Suppressor macrophage (primary cell): ENCODE data around the gene ZCCHC24.
"Not testable (repeated sequence)": the region's sequence is repeated elsewhere in the genome, so short reads cannot be mapped to it uniquely, and the experiment has no call there.

ENCODE experiments used
- DNase-seq, 4 experiments: peaks; one replicate each; pipeline ENCODE4 v3.0.0-alpha.2; 2020 to 2022

The ZCCHC24 gene

DNA sequence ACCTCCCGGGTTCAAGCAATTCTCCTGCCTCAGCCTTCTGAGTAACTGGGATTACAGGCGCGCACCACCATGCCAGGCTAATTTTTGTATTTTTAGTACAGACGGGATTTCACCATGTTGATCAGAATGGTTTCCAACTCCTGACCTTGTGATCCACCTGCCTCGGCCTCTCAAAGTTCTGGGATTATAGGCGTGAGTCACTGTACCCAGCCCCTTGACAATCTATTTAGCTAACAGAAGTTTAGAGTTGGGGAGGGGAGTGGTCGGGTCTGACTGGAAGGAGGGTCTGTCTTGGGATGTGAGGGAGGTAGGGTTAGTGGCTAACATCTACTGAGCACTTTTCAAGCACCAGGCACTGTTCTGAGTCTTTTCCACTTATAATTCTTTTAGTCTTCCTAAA lies 27.0 kb upstream of the ZCCHC24 start:
- no peak for DNase-seq

DNA sequence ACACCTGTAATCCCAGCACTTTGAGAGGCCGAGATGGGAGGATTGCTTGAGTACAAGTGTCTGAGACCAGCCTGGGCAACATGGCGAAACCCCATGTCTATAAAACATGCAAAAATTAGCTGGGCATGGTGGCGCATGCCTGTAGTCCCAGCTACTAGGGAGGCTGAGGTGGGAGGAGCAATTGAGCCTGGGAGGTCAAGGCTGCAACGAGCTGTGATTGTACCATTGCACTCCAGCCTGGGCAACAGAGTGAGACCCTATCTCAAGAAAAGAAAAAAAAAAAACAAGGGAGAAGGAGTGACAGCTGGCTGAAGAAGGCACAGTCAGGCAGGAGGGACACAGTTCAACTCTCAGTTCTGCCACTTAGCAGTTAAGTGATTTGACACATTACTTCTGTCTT lies 26.4 kb upstream of the ZCCHC24 start:
- no peak for DNase-seq

DNA sequence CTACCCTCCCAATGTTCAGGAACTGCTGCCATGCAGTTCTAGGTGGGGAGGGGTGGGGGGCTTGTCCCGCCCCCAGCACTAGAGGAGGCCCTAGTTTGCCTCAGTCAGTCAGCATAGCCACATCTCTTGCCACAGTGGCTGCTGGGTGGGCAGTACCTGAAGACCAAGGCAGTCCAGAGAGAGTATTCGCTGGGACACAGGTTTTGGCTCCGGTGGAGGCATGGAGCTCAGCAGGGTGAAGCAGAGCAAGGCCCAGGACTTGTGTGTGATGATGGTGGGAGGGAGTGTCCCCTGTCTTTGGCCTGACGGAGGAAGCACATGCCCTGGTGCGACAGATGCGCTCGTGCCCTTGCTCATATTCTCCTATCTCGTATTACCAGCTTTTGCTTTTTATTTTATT lies 24.7 kb upstream of the ZCCHC24 start:
- DNase-seq = no peak

DNA sequence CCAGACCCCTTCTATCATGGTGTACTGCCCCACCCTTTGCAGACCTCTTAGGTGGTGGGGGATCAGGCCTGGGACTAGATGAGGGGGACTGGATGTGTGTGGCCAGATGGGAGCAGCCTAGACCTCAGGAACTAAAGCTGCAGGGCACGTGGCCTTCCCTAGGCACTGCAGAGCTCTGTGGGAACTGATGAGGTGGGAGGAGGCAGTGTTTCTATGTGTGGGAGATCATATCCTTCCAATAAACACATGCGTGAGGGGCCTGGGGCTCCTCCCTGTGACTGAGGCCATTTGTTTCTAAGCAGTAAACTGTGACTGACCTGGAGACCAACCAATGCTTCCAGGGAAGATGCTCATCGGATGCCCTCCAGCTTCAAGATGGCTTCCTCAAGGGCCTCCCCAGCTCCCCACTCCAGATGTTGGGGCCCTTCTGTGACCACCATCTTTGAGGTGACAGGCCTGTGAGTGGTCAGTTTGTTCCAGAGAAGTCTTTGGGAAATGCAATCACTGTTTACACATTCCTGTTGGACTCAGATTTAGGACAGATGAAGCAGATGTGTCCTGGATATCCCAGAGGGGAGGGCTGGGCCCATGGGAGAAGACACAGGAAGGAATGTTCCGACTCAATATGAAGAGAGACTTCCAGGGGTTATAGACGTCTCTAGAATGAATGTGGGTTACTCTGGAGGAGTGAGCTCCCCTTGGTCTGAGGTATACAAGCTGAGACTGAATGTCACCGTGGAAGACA lies 23.6 kb upstream of the ZCCHC24 start:
- no peak for DNase-seq

DNA sequence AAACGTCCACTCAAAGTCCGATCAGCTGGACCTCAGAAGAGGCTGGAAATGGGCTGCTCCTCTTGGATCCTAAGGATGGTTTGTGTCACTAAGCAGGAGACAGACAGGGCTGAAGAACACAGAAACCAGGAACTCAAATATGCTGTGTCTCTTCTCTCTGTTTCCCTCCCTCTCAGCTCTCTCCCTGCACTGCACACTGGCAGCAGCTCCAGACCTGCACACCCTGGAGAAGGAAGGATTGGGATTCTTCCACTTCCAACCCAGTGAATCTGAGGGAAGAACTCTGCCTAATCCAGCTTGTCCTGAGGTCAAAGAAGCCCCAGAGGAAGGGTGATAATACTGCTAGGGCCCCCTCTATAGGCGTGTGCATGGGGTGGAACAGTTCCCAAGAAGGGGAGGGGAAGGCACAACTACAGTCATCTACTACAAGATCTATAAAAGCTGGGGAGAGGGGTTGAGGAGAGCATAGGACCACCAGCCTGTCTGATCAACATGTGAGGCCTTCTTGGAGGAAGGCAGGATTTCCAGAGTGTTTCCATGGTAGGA lies 22.7 kb upstream of the ZCCHC24 start:
- no peak for DNase-seq

DNA sequence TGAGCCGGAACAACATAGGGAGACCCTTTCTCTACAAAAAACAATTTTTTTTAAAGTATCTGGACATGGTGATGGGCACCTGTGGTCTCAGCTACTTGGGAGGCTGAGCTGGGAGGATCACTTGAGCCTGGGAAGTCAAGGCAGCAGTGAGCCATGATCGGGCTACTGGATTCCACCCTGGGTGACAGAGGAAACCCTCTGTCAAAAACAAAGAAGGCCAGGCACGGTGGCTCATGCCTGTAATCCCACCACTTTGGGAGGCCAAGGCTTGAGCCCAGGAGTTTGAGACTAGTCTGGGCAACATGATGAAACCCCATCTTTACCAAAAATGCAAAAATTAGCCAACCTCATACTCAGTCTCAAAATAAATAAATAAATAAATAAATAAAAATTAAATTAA lies 19.9 kb upstream of the ZCCHC24 start:
- DNase-seq = no peak

DNA sequence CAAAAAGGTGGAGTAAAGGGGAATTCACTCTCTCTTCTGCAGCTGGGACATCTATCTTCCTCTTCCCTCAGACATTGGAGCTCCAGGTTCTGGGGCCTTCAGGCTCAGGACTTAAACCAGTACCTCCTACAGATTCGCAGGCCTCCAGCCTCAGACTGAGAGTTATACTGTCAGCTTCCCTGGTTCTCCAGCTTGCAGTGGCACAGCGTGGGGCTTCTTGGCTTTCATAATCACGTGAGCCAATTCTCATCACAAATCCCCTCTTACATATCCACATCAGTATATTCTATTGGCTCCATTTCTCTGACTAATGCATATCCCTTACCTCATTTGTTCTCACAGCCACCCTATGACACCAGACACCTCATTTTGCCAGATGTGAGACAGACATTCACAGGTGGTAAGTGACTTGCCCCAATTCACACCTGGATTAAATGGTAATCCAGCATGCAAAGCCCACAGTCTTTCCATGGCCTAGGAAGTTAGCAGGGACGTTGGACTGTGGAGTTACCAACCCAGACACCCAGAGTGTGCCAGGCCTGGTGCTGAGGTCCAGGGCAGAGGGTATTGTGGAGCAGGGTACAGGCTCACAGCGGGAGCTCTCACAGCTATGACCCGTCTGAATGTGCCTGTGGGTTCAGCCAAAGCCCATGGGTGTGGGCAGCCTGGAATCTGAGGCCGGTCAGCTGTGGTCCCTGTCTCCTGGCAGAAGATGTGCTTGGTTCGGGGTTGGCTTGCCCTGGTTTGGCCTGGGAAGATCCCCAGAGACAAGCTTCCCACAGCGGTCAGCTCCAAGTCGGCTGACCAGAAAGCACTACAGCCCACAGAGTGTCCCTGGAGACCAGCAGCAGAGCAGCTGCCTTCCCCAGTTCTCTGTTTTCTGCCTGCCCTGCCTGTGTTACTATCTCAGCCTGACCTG lies 18.4 kb upstream of the ZCCHC24 start:
- DNase-seq = no peak

DNA sequence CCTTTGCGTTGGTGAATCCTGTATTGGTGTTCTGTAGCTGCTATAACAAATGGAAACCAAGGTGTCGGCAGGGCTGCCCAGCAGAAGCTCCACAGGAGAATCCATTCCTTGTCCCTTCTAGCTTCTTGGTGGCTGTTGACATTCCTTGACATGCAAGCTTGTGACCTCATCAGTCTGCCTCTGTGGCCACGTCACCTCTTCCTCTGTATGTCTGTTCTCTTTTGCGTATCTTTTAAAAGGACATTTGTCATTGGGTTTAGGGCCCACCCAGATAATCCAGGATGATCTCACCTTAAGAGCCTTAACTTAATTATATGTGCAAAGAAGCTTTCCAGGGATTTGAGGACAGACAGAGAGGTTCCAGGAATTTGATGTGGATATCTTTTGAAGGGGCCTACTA lies 15.3 kb upstream of the ZCCHC24 start:
- no peak for DNase-seq

DNA sequence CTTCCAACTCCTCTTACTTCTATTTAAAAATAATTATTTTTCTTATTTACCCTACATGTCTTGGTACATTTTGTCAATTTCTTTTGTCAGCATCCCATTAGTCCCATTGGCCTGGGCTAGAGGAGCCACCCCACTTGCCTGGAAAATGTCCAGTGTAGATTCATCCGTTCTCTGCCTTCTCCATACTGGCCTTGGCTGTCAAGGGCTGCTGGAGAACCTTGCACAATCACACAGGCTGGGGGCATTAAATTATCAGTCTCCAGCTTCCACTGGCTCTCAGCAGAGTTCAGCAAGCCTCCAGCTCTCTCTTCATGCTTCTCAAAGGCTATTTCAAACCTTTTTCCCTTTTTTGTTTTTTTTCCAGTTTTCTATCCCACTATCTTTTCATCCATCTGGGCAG lies 13.8 kb upstream of the ZCCHC24 start:
- DNase-seq = no peak

DNA sequence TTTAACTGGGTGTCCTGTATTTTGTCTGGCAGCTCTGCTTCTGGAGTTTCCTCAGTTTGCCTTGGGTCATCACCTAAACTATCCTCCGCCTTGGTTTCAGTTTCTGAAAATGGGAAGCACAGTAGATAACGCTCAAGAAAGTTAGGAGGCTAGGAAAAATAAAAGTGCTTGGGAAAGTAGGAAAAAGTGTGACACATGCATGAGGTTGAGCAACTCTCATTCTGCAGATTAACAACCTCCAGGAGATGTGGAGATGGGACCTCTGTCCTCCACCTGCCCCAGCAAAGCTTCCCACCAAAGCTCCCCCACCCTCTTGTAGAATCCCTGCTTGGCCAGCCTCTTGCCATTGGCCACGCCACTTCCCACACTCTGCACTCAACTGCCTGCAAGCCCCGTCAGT lies 13.1 kb upstream of the ZCCHC24 start:
- no peak for DNase-seq

DNA sequence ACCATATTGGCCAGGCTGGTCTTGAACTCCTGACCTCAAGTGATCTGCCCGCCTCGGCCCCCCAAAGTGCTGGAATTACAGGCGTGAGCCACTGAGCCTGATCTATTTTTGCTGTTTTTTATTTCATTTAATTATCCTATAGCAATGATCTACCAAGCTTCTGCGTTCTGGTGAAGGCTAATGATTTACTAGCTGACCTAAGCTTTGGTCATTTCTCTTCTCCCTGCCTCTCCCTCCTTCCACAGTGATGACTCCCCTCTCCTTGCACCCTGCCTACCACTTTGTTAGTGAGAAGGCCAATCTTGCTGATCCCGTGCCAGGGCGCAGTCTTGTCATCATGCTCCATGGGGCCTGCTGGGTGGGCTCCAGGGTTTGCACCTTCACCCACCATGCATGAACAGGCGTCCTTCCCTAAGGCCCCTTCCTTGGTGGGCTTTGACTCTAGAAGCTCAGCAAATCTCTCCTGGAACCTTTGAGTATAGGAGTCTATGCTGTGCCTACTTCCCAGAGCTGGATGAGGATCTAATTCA lies 11.9 kb upstream of the ZCCHC24 start:
- no peak for DNase-seq

DNA sequence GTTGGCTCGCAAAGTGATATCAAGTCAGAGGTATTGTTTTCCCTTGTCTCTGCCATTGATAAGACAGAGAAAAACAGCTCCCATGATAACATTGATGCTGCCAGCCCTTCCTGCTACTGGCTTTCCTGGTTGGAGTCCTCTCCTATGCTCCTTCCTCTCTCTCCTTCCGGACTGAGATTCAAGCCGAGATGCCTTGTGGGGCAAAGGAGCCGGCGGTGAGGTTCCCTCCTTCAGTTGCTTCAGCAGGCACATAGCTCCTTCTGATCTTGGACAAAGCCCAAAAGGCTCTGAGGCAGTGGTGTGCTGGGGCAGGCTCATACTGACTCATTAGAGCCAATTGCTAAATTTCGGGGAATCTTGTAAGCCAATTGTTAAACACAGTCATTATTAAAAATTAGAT lies 8.8 kb upstream of the ZCCHC24 start:
- DNase-seq = no peak

DNA sequence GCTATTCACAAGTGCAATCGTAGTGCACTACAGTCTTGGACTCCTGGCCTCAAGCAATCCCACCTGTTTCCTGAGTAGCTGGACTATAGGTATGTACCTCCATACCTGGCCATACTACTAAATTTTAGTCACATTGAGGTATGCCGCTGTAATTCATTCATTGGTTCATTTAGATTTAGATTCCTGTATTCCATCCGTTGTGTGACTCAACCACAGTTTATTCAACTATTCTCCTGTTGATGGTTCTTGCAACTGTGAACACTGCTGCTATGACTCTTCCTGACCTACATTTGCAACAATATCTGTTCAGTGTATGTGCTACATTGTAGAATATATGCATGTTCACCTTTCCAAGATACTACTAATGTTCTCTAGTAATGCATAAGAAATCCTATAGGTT lies 8.0 kb upstream of the ZCCHC24 start:
- DNase-seq = no peak

DNA sequence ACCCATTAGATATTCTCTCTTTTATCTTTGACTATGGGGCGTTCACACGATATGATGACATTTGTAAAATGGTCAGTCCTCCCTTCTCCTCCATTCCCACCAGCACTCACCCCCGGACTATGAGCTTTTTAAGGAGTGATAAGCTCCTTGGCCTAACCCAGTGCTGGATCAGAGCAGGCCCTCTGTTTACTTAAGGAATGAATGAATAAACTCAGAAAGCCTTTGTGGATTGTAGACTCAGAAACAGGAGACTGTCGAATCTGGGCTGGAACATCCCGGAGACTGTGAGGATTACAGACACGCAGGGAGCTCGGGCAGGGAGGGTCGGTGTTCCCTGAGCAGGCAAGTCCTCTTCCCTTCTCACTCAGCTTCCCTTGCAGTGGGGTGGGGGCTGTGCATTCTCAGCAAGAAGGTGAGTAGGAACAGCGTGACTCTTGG lies 6.8 kb upstream of the ZCCHC24 start:
- DNase-seq = no peak

DNA sequence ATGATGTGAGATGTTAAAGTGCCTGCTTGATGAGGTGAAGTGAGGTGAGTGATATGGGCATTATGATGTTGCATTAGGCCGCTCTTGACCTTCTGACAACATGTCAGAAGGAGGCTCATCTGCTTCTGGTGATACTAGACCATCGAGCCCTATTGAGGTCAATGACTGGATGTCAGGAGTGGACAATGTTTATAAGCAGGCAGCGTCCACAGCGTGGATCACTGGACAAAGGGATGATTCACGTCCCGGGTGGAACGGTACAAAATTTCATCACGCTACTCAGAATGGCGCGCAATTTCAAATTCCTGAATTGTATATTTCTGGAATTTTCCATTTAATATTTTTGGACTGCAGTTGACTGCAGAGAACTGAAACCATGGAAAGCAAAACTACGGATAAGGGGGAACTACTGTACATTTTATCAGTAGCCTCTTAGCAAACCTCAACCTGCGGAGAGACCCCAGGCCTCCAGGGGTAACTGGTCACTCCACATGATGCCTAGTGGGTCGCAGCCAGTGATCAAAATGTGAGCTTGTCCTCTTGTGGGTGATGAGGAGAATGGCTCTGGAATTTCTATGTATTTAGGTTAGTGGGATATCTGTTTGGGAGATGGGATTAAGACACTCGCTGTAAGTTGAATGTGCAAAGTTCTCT lies 5.7 kb upstream of the ZCCHC24 start:
- DNase-seq = no peak

DNA sequence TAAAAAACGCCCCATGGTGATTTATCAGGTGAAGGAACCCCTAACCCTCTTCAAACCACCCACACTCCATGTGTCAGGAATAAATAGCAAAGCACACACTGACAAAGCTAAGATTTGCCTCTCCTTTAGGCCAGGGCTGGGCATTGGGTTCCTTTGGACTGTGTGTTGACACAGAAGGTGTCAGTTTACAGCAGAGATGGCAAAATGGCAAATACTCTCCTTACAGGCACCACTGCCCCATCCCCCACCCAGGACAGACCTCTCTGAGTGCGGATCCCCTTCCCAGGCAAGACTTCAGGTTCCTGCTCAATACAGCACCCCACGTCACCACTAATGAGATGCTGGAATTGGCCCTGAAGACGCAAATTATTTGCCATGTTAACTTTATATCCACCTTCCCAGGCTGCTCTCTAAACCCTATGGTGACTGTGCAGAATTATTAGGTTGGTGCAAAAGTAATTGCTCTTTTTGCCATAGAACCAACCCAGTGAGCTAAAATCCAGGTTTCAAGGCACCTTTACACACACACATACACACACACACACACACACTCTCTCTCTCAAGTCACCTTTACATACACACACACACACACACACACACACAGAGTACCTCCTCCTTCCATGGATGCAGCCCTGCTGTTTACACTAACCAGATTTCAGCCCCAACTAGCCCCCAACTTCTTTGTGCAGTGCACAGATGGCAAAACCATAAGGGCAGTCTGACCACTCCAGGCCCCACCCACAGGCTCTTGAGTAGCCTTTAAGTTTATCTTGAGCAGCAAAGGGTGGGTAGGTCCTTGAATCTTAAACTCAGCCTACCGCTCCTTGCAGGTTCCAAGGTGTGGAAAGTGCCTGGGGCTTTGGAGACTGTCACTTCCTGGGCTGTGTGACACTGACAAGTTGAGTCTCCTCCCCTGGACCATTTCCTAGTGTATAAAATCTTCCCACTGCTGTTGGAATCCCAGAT lies 4.0 kb upstream of the ZCCHC24 start:
- no peak for DNase-seq

DNA sequence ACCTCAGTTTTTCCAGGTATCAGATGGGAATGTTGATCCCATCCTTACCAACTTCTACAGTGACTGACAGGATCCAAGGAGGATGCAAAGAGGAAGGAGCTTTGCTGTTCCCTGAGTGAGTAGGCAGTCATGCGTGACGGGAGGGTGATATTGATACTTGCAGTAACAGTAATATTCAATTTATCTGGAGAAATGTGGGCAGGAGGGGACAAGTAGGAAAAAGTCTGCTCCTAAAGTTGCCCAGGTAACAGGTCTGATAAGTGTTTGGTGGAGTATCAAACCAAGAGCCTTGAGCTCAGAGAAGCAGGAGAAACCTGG lies 3.3 kb upstream of the ZCCHC24 start:
- no peak for DNase-seq

DNA sequence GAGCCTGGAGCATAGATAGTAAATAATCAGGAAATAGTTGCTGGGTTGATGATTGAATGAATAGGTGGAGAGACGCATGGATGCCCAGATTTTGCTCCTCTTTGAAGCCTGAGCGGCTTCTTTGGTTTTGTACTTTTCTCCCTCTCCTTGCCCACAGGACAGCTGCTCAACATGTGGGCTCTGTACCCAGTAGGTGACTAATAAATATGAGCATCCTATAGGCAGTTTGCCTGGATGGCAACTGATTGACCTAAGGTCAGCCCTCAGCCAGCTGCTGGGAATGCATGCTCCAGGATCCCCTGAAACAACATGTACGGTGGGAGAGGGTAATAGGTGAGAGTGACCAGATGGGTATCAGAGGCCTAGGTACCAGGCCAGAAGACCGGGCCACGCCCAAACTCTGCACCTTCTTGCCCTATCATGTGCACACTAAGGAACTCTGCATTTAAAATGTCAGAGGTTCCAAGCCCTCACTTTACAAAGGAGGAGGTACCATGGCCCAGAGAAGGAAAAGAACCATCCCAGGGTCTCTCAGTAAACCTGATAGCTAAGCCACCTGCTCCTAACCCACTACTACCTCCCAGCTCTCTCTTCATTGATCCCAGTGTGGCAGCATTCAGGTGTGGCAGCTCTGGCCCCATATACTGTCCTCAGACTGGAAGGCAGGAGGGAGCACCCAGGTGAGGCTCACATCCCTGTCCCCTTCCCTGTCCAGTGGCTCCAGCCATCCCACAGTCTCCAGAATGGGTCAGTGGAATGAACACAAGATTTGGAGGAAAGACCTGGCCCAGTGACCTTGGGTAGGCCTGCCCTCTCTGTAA lies 2.7 kb upstream of the ZCCHC24 start:
- no peak for DNase-seq

DNA sequence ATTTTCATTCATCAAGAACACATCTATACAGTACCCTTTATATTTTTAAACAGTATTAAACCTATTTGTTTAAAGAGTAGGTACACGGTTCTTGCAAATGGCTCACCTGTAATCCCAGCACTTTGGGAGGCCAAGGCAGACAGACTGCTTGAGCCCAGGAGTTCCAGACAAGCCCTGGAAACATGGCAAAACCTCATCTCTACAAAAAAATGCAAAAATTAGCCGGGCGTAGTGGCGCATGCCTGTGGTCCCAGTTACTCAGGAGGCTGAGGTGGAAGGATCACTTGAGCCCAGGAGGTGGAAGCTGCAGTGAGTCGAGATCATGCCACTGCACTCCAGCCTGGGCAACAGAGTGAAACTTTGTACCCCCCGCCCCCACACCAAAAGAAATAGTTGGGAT lies 1.8 kb upstream of the ZCCHC24 start:
- not testable (repeated sequence) for DNase-seq

DNA sequence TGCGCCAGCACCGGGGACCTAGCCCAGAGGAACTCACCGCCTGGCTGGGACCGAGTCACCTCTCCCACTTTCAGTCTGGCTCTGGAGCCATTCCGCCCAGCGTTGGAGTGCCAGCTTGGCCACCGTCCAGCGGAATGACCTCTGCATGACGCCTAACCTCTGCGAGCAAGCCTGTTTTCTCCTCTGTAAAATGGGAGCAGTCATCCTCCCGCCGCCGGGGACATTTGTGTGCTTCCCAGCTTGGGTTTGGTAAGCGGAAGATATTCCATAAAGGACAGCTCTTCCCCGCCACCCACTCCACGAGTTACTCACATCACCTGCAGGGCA lies 1.3 kb upstream of the ZCCHC24 start:
- DNase-seq = peak in 1 of 4 experiments; percentile 16
